ENCODE data around the gene LRP1B.

- TF ChIP-seq POLR2A (IDR thresholded peaks at IDR 0.05; ENCODE audit: low read depth, low read length): no peak
- TF ChIP-seq TAF1 (IDR thresholded peaks at IDR 0.05; ENCODE audit: borderline replicate concordance, low read depth, low read length): no peak
Observed at GRCh38 chr2:141260911-141261310, 869.9 kb downstream of the LRP1B start.
